Duodenal mucosa (tissue), 2 donors: ENCODE data around the gene PEPD.

Source experiments
- H3K27ac ChIP-seq: one replicate; pipeline ENCODE4 v1.7.0; 2013; ENCODE audit warnings: low read depth, low read length
- H3K27me3 ChIP-seq, 2 donors: one replicate each; pipeline ENCODE4 v1.7.0; 2013; ENCODE audit warnings: low read length in 2 of 2, control low read depth in 1 of 2; ENCODE audit not compliant: insufficient read depth in 2 of 2, control insufficient read depth in 1 of 2
- H3K36me3 ChIP-seq, 2 donors: one replicate each; pipeline ENCODE4 v1.7.0; 2013; ENCODE audit warnings: low read length in 2 of 2, control low read depth in 1 of 2; ENCODE audit not compliant: insufficient read depth in 2 of 2, control insufficient read depth in 1 of 2
- H3K4me1 ChIP-seq, 2 donors: one replicate each; pipeline ENCODE4 v1.7.0; 2013; ENCODE audit warnings: low read length in 2 of 2, control low read depth in 1 of 2; ENCODE audit not compliant: insufficient read depth in 2 of 2, control insufficient read depth in 1 of 2
- H3K4me3 ChIP-seq, 2 donors: one replicate each; pipeline ENCODE4 v1.7.0; 2013; ENCODE audit warnings: low read length in 2 of 2, low read depth in 1 of 2
- H3K9ac ChIP-seq, 2 donors: one replicate each; pipeline ENCODE4 v1.7.0; 2013; ENCODE audit warnings: low read length in 2 of 2, low read depth in 1 of 2
- H3K9me3 ChIP-seq, 2 donors: one replicate each; pipeline ENCODE4 v1.7.0; 2013; ENCODE audit warnings: low read length in 2 of 2, control low read depth in 1 of 2; ENCODE audit not compliant: control insufficient read depth in 1 of 2

The PEPD gene

DNA sequence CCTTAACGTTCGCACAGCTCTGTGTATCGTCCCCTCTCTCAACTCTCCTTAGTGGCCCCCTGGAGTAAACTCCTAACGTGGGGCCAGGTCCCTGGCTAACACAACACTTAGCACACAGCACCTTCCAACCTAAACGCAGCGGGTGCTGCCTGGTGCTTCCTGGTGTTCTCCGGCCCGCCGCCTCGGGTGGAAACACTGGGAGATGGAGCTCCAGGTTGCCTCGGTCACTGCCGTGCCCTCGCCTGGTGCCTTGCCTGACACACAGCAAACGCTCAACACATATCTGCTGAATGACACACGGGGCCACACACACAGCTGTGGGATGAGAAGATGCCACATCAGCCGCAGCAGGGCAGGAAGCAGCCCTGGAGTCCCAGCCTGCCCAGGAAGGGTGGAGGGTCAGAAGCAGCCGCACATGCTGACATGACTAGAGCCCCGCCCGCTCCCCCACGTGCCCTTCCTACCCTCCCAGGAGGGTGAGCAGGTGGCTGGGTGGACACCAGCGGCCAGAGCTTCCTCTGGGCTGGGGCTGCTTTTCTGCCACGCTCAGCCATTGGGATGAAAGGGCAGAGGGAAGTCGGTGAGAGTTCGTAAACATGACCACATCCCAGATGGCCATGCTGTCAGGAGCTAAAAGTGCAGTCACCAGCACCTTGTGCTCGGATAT, 6.6 kb downstream of the PEPD start:
- no peaks in the 10 kb centered on the region for H3K27me3 ChIP-seq
- H3K9me3 ChIP-seq: no peaks in the 10 kb centered on the region
- peaks cover 0 to 22% of the 10 kb centered on the region in 2 donors for H3K36me3 ChIP-seq
- H3K27ac ChIP-seq: no peak overlapping the region
- H3K9ac ChIP-seq: no peak overlapping the region
- H3K4me3 ChIP-seq: no peak overlapping the region
- H3K4me1 ChIP-seq: peaks cover 26 to 37% of the 10 kb centered on the region in 2 donors

DNA sequence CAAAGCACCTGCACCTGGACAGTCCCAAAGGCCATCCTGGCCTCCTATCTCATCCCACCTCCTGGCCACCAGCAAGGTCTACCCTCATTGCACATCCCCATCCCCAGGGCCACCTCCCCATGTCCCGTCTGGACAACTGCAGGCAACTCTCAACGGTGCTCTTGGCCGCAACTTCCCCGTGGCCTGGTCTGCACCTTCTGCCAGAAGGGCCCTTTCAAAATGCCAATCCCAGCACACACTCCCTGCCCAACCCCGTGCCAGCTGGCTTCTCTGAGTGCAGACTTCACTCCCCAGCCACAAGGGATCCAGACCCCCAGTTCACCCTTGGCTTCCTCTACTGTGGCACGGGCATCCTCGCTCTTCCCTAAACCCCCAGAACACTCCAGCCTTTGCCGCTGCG, 8.2 kb downstream of the PEPD start:
- Histone ChIP-seq H3K4me1 (peaks cover 17 to 23% of the 10 kb centered on the region in 2 donors), H3K27ac (no peak overlapping the region), H3K9me3 (no peaks in the 10 kb centered on the region), H3K36me3 (peaks cover 9 to 37% of the 10 kb centered on the region in 2 donors), H3K9ac (no peak overlapping the region), H3K4me3 (no peak overlapping the region), H3K27me3 (no peaks in the 10 kb centered on the region)

DNA sequence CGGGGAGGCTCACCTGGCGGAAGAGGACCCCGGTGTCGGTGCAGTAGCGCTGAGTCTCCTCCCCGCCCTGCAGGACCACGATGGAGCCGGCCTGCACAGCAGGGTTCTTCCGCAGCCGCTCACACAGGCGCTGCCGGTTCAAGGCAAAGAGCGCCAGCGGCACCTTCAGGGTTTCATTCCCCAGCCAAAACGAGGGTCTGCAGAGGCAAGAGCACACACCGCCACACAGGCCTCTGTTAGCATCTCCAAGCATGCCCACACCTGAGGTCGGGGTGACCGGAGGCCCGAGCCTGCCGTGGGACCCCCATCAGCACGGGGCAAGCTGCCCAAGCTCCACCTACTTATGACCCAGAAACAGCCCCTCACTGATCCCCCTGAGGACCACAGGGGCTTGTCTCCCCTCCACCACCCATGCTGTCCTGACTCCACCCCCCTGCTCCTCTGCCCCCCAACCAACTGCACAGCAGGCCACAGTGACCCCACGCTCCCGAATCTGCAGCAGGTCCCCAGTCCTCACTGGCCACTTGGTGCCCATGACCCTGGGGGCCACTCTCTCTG, 8.9 kb downstream of the PEPD start:
- Histone ChIP-seq H3K9ac (no peak overlapping the region), H3K9me3 (no peaks in the 10 kb centered on the region), H3K36me3 (peaks cover 9 to 37% of the 10 kb centered on the region in 2 donors), H3K4me3 (no peak overlapping the region), H3K4me1 (peaks cover 17% of the 10 kb centered on the region in 2 donors), H3K27ac (no peak overlapping the region), H3K27me3 (no peaks in the 10 kb centered on the region)

DNA sequence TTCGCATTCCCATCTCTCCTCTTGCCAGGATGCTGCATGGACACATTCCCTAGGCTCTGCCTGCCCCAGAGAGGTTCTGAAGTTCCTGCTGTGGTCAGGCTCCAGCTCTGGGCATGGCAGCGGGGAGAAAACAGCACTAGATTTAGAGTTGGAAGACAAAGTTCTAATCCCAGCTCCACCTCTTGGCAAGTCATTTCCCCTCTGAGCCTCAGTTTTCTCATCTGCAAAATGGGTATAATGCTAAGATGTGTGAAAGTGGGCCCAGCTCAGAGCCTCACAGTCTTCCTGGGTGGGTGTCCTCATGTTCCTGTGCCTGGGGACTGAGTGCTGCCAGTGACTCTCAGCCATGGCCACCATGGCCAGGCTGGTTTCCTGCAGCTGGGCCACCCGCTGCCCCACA, 9.6 kb downstream of the PEPD start:
- Histone ChIP-seq H3K9ac (no peak overlapping the region), H3K27me3 (no peaks in the 10 kb centered on the region), H3K4me3 (no peak overlapping the region), H3K27ac (no peak overlapping the region), H3K36me3 (peaks cover 9 to 37% of the 10 kb centered on the region in 2 donors), H3K9me3 (no peaks in the 10 kb centered on the region), H3K4me1 (peaks cover 17% of the 10 kb centered on the region in 2 donors)

DNA sequence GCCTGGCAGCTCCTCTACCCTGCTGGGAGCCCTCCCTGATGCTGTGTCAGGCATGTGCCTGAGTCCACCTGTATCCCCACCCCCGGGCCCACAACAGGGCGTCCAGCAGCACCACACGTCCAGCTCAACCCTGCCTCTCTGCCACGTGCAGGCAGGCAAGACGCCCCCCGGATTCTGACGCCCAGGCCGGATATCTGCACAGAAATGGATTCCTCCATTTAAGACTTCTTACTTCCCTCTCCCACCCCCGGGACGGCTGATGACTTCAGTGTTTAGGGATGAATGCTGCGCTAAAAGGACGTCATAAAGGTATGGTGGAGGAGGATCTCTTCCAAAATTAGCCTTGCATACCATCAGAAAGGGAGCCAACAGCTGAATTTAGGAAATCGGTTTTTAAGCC, 10.2 kb downstream of the PEPD start:
- peaks cover 9 to 37% of the 10 kb centered on the region in 2 donors for H3K36me3 ChIP-seq
- H3K4me3 ChIP-seq: no peak overlapping the region
- H3K27ac ChIP-seq: no peak overlapping the region
- no peaks in the 10 kb centered on the region for H3K27me3 ChIP-seq
- H3K4me1 ChIP-seq: peaks cover 14% of the 10 kb centered on the region in 2 donors
- H3K9ac ChIP-seq: no peak overlapping the region
- H3K9me3 ChIP-seq: no peaks in the 10 kb centered on the region

DNA sequence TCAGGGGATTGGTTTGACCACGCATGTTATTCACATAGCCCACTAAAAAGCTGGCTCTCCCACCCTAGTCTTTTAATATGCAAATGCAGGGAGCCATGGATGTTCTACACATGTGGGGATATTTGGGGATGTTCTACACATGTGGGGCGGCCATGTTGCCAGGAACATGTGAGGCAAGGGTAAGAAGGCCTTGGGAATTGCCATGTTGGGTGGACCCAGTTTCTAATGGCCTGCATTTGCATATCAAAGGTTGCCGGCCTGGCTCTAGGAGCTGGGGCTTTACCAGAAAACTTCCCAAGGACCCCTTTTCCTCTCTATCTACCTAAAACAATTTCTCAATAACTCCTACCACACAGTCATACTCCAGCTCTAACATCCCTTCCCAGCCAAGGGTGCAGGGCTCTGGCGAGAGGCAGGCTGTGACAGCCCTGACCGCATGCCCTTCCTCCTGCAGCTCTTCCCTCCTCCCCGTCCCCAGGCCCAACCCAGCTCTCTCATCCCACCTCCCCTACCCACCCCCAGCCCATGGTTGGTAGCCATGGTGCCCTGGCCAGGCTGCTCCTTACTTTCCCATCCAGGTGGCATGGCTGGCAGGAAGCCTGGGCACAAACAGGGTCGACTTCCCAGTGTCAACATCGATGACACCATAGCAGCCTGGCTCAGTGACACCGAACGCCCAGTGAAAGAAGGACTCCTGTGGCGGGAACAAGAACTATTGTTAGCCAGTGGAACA, 11.0 kb downstream of the PEPD start:
- no peak overlapping the region for H3K9ac ChIP-seq
- no peaks in the 10 kb centered on the region for H3K9me3 ChIP-seq
- peaks cover 7 to 9% of the 10 kb centered on the region in 2 donors for H3K4me1 ChIP-seq
- no peak overlapping the region for H3K4me3 ChIP-seq
- H3K27ac ChIP-seq: no peak overlapping the region
- no peaks in the 10 kb centered on the region for H3K27me3 ChIP-seq
- peaks cover 9 to 37% of the 10 kb centered on the region in 2 donors for H3K36me3 ChIP-seq

DNA sequence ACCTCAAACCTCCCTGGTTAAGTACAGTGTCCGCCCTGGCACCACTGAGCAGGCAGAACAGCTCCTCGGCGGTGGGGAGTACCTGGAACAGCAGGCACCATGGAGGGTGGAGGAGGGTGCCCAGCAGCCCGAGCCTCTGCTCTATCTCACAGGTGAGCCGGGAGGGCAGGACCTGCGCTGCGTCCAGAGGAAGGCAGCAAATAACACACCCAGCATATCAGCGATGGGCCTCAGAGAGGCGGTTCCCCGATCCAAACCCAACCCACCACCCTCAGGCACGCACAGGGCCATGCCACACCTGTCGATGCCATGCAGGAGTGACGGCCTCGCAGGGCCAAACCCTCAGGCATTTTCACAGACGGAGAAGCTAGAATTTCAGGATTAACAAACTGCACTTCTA, 11.8 kb downstream of the PEPD start:
- no peaks in the 10 kb centered on the region for H3K27me3 ChIP-seq
- peaks cover 9 to 37% of the 10 kb centered on the region in 2 donors for H3K36me3 ChIP-seq
- no peak overlapping the region for H3K9ac ChIP-seq
- no peaks in the 10 kb centered on the region for H3K9me3 ChIP-seq
- H3K4me3 ChIP-seq: no peak overlapping the region
- peaks cover 0 to under 1% of the 10 kb centered on the region in 2 donors for H3K4me1 ChIP-seq
- H3K27ac ChIP-seq: no peak overlapping the region

DNA sequence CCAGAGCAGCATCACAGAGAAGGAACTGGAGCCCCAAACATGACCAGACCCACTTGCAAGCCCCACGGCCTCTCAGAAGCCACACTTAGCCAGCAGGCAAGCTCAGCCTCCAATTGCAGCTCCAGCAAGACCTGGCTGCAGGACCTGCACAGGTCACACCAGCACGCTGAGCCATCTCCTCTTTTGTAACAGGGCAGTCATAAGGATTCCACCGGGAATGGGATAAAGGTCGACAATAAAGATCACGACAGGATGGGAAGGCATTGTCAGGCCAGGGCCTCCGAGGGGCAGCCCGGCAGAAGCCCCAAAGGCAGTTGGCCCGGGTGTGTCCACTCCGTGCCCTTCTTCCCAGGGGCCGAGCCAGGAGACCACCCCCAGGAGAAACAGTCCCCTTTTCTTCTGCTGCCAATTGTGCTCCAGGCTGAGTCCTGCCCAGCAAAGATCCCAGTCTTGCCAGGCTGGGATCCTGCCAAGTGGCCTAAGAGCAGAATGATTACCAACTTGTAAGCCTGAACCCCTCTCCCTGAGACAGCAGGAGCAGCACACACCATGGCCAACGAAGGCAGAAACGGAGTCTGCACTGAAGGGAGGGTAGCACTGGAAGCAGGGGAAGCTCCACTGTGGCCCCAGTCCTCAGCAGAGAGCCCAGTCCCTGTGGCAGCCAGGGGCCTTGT, 12.5 kb downstream of the PEPD start:
- no peaks in the 10 kb centered on the region for H3K9me3 ChIP-seq
- H3K27me3 ChIP-seq: no peaks in the 10 kb centered on the region
- H3K9ac ChIP-seq: no peak overlapping the region
- H3K27ac ChIP-seq: no peak overlapping the region
- no peak overlapping the region for H3K4me3 ChIP-seq
- peaks cover 9 to 37% of the 10 kb centered on the region in 2 donors for H3K36me3 ChIP-seq
- H3K4me1 ChIP-seq: no peaks in the 10 kb centered on the region

DNA sequence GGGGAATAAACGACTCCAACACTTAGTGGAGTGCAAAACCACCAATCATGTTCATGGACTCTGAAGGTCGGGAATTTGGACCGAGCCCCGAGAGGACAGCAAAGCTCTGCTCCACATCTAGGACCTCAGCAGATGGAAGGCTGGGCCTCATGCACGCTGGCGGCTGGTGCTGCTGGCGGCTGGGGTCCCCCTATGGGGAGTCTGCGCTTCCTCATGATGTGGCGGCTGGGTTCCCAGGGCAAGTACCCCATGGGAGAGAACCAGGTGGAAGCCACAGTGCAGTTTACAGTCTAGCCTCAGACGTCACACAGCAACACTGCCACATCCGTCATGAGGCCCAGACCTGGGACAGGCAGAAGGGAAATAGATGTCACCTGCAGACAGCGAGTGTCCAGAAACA, 13.2 kb downstream of the PEPD start:
- Histone ChIP-seq H3K27ac (no peak overlapping the region), H3K9me3 (no peaks in the 10 kb centered on the region), H3K4me1 (no peaks in the 10 kb centered on the region), H3K27me3 (no peaks in the 10 kb centered on the region), H3K9ac (no peak overlapping the region), H3K4me3 (no peak overlapping the region), H3K36me3 (peaks cover 9 to 40% of the 10 kb centered on the region in 2 donors)

DNA sequence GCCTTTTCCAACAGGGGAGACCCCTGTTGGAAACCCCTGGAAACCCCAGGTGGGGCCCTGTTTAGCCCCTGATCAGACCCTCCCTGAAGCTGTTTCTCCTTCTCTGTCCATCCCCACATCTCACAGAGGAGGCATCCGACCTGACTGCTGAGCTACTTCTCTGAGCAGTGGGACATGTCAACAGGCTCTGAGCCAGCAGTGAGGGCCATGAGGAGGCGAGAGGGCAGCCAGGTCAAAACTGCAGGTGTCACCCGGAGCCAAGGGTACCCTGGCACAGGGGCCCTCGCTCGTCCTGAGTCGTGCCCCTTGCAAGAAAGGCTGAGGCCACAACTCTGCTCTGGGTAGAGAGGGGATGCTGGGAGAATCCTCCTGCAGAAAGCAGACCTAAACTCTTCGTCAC, 13.6 kb downstream of the PEPD start:
- H3K36me3 ChIP-seq: peaks cover 9 to 44% of the 10 kb centered on the region in 2 donors

More for the DNA sequence above, 13.6 kb downstream of the PEPD start:
- no peaks in the 10 kb centered on the region for H3K9me3 ChIP-seq
- no peaks in the 10 kb centered on the region for H3K4me1 ChIP-seq
- no peak overlapping the region for H3K4me3 ChIP-seq
- H3K9ac ChIP-seq: no peak overlapping the region
- no peaks in the 10 kb centered on the region for H3K27me3 ChIP-seq
- H3K27ac ChIP-seq: no peak overlapping the region
